Heart left ventricle (tissue), 16 donors: ENCODE measurements around the gene GEN1. TPM values are rescaled to one million over a fixed set of nuclear protein-coding genes. Genes with fewer than 3 reads are reported as not detected.

ENCODE experiments used
- ATAC-seq, 4 donors: fragments of 200-7000 bp; cut with Tn5 transposase; one replicate each; pipeline ENCODE4 v1.9.1; 2020 to 2022; ENCODE audit warnings: moderate library complexity in 4 of 4, mild to moderate bottlenecking in 3 of 4, moderate number of reproducible peaks in 1 of 4
- DNase-seq, 5 donors: peaks; one replicate each; pipeline ENCODE4 v3.0.0-alpha.2; 2020
- H3K27ac ChIP-seq, 12 donors: fragments of 200-600 bp; sonication (generic) in 4 of 12; one replicate each; pipeline versions ENCODE4 v1.5.0 to v1.8.0; 2016 to 2022; ENCODE audit warnings: mild to moderate bottlenecking in 2 of 12
- H3K27me3 ChIP-seq, 9 donors: fragments of 200-600 bp; sonication (generic) in 2 of 9; one replicate each; pipeline versions ENCODE4 v1.5.1 to v1.8.0; 2016 to 2022; ENCODE audit warnings: mild to moderate bottlenecking in 3 of 9
- H3K36me3 ChIP-seq, 9 donors: fragments of 200-600 bp; sonication (generic) in 2 of 9; one replicate each; pipeline versions ENCODE4 v1.5.0 to v1.8.0; 2018 to 2022; ENCODE audit warnings: mild to moderate bottlenecking in 2 of 9
- H3K4me1 ChIP-seq, 12 donors: fragments of 200-600 bp; sonication (generic) in 4 of 12; one replicate each; pipeline versions ENCODE4 v1.5.0 to v1.8.0; 2016 to 2022; ENCODE audit warnings: mild to moderate bottlenecking in 3 of 12
- H3K4me3 ChIP-seq, 12 donors: fragments of 200-600 bp; sonication (generic) in 4 of 12; one replicate each; pipeline versions ENCODE4 v1.5.0 to v1.8.0; 2017 to 2022; ENCODE audit warnings: mild to moderate bottlenecking in 9 of 12, moderate library complexity in 4 of 12
- H3K9me3 ChIP-seq, 12 donors: fragments of 200-600 bp; sonication (generic) in 4 of 12; one replicate each; pipeline versions ENCODE4 v1.5.0 to v1.8.0; 2016 to 2022; ENCODE audit warnings: mild to moderate bottlenecking in 1 of 12
- CTCF ChIP-seq, 12 donors: fragments of 200-600 bp; sonication (generic) in 4 of 12; IDR thresholded peaks; one replicate each; pipeline versions ENCODE4 v1.5.0 to v1.8.0; 2018 to 2022; ENCODE audit warnings: antibody characterized with exemption in 12 of 12, mild to moderate bottlenecking in 5 of 12
- POLR2A ChIP-seq, 2 donors: fragments of 450-650 bp; IDR thresholded peaks; one replicate each; pipeline ENCODE4 v1.6.1; 2017; ENCODE audit warnings: antibody characterized with exemption in 2 of 2, mild to moderate bottlenecking in 2 of 2, moderate library complexity in 2 of 2
- WGBS, 4 donors: extraction: QIAGEN DNeasy Blood & Tissue Kit in 2 of 4; methylation state at CpG; one replicate each; pipeline versions ENCODE4 v1.1.5 to v1.1.7; 2013 to 2018; 5-methylcytosine and 5-hydroxymethylcytosine counted together
- intact Hi-C, 10 donors: fragments of 100-400 bp; cut with DNase I; formaldehyde crosslinking; loops; one replicate each; pipeline versions ENCODE4 v1.11.1 to v1.14.2; 2022
- polyA plus RNA-seq, 2 donors: library from polyadenylated mRNA; stranded (reverse); fragments of 200-250 nt; gene quantifications; one replicate each; pipeline ENCODE4 v1.2.3, GENCODE V29; 2013
- total RNA-seq, 9 donors: library from RNA; depleted of rRNA in 2 of 9; stranded (reverse); fragments of >200 nt in 2 of 9; fragmentation: NEBNext Ultra II Directional in 3 of 9; extraction: Animal tissue kit (Norgen Biotek cat#: 25700) in 3 of 9; gene quantifications; one replicate each; pipeline versions ENCODE4 v1.1.0 to v1.2.4, GENCODE V29; 2016 to 2023
- donor health status: ischemic (EF 13 %, LVEDD 7.1; RV severe dilation, severe dysfunction).
- donor health status: healthy with polysubstance abuse.
- donor health status: DM: no; HTN: yes; CAD: no.
- donor health status: DM: no; HTN: no; CAD: no.
- donor health status: ischemic (EF 25% LVEDD 6.9; RV normal size, moderate dysfunction).
- donor health status: ischemic (EF 25% LVEDD 5.7; RV mildly dilated, moderate dysfunction).
- donor health status: healthy.
- donor health status: DM: yes; HTN: yes; CAD: no.
- donor health status: ischemic (EF 35%, LVEDD 5.7; RV mildly dilated, moderate dysfunction).
- donor health status: nonischemic (EF 11% LVEDD 7.7; RV severe dilation, severe dysfunction).
- donor health status: DM: yes; HTN: yes; CAD: no.
- donor health status: PGD.
- donor health status: ischemic (EF 29% LVEDD 5.4; RV normal size, mild dysfunction).
- donor health status: nonischemic (EF 23%, LVEDD 6.1; RV moderate dilation, normal function).

The GEN1 gene
- total and polyA plus RNA-seq, 11 donors, result 1.0 to 8.8 (median 3.0) TPM

GRCh38 chr2:17788773-17789172 is 34.8 kb downstream of the GEN1 start:
- DNase-seq, result no peak
- H3K4me1 ChIP-seq, result peaks cover 0 to 4% (median 0%) of the 10 kb centered on the region in 12 donors
- H3K36me3 ChIP-seq, result no peaks in the 10 kb centered on the region
- H3K27ac ChIP-seq, result no peak overlapping the region
- no peak for ATAC-seq
- intact Hi-C loops, result no loop called here
- no peaks in the 10 kb centered on the region for H3K9me3 ChIP-seq
- H3K27me3 ChIP-seq, result no peaks in the 10 kb centered on the region
- no peak for TF ChIP-seq POLR2A (IDR thresholded peaks at IDR 0.05)
- WGBS, 4 donors, result 69 to 80% (median 77%) methylated on average over 4 of the region's 4 CpGs
- H3K4me3 ChIP-seq, result no peak overlapping the region

- DNase-seq (no peak), ATAC-seq (no peak)
- Histone ChIP-seq H3K27me3 (no peaks in the 10 kb centered on the region), H3K9me3 (no peaks in the 10 kb centered on the region), H3K4me3 (no peak overlapping the region), H3K27ac (no peak overlapping the region), H3K4me1 (peaks cover 0 to 5% (median 0%) of the 10 kb centered on the region in 12 donors), H3K36me3 (no peaks in the 10 kb centered on the region)
- 80 to 88% (median 87%) methylated on average over 1 of the region's 1 CpG for WGBS, 4 donors
- intact Hi-C loops, result no loop called here
- no peak for TF ChIP-seq CTCF (IDR thresholded peaks at IDR 0.05)
- no peak for TF ChIP-seq POLR2A (IDR thresholded peaks at IDR 0.05)
Measured at GRCh38 chr2:17790536-17790935, 36.6 kb downstream of the GEN1 start.

GRCh38 chr2:17791121-17791816 is 37.3 kb downstream of the GEN1 start:
- TF ChIP-seq CTCF (IDR thresholded peaks at IDR 0.05), result no peak
- no peak for TF ChIP-seq POLR2A (IDR thresholded peaks at IDR 0.05)
- H3K36me3 ChIP-seq, result no peaks in the 10 kb centered on the region
- 56 to 65% (median 58%) methylated on average over 5 of the region's 5 CpGs for whole genome bisulfite sequencing, 4 donors
- H3K4me3 ChIP-seq, result no peak overlapping the region
- H3K9me3 ChIP-seq, result no peaks in the 10 kb centered on the region
- ATAC-seq (no peak), DNase-seq (no peak)
- no peak overlapping the region for H3K27ac ChIP-seq
- peaks cover 0 to 5% (median 0%) of the 10 kb centered on the region in 12 donors for H3K4me1 ChIP-seq
- intact Hi-C loops, result no loop called here
- H3K27me3 ChIP-seq, result no peaks in the 10 kb centered on the region

GRCh38 chr2:17791817-17792130 is 37.8 kb downstream of the GEN1 start:
- H3K36me3 ChIP-seq, result no peaks in the 10 kb centered on the region
- 75 to 83% (median 81%) methylated on average over 2 of the region's 2 CpGs for WGBS, 4 donors
- TF ChIP-seq POLR2A (IDR thresholded peaks at IDR 0.05) (no peak), CTCF (IDR thresholded peaks at IDR 0.05) (no peak)
- DNase-seq, result no peak
- no peak overlapping the region for H3K4me3 ChIP-seq
- H3K4me1 ChIP-seq, result peaks cover 0 to 5% (median 0%) of the 10 kb centered on the region in 12 donors
- ATAC-seq, result no peak
- no peaks in the 10 kb centered on the region for H3K27me3 ChIP-seq
- intact Hi-C loops, result no loop called here
- H3K9me3 ChIP-seq, result no peaks in the 10 kb centered on the region
- H3K27ac ChIP-seq, result no peak overlapping the region

- 0 to 93% (median 77%) methylated on average over 1 of the region's 1 CpG for WGBS, 4 donors
- H3K9me3 ChIP-seq, result no peaks in the 10 kb centered on the region
- no peak for DNase-seq
- no peak for TF ChIP-seq POLR2A (IDR thresholded peaks at IDR 0.05)
- TF ChIP-seq CTCF (IDR thresholded peaks at IDR 0.05), result no peak
- no peaks in the 10 kb centered on the region for H3K27me3 ChIP-seq
- ATAC-seq, result no peak
- H3K4me3 ChIP-seq, result no peak overlapping the region
- H3K4me1 ChIP-seq, result peaks cover 0 to 5% (median 0%) of the 10 kb centered on the region in 12 donors
- intact Hi-C loops, result no loop called here
- no peak overlapping the region for H3K27ac ChIP-seq
- H3K36me3 ChIP-seq, result no peaks in the 10 kb centered on the region
Measured at GRCh38 chr2:17792515-17792914, 38.6 kb downstream of the GEN1 start.
